ENCODE results near the gene ZNHIT1.
A peak's percentile ranks its signal among the peaks of the same experiment; 100 is the strongest.
"Not testable (repeated sequence)": the region's sequence is repeated elsewhere in the genome, so short reads cannot be mapped to it uniquely, and the experiment has no call there.

ZNHIT1 gene

DNA sequence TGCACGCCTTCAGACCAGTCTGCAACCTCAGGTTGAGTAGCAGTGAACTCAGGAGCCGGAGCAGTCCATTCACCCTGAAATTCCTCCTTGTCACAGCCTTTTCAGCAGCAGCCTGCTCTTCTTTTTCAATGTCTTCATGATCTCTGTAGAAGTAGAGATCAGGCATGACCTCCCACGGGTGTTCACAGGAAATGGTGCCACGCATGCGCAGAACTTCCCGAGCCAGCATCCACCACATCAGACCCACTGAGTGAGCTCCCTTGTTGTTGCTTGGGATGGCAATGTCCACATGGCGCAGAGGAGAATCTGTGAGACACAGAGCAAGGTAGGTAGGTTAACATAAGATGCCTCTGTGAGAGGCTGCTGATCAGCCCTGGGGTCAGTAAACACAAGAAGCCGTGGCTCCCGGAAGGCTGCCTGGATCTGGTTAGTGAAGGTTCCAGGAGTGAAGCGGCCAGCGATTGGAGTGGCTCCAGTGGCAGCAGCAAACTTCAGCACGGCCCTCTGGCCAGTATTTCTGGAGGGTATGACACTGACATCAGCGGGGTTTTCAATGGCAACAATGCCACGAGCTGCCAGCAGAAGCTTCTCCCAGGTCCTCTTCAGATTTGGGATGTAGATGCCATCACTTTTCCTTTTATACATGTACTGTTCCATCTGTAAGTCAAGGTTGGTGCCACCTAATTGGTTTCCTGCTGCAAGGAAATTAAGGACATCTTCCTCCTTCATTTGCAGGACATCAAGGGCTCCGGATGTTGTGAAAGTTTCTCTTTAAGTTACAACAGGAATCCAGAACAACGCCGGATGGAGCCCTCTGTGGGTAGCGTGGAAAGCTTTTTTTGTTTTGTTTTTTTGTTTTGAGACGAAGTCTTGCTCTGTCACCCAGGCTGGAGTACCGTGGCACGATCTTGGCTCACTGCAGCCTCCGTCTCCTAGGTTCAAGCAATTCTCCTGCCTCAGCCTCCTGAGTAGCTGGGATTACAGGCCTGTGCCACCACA lies 13.9 kb upstream of the ZNHIT1 start:
- Histone ChIP-seq H3K27me3 (ENCODE audit: control insufficient read depth in 5 of 5, insufficient read depth in 4 of 5, low read length in 5 of 5) (peaks cover 18 to 36% (median 29%) of the 10 kb centered on the region in 5 donors), H3K4me3 (ENCODE audit: low read depth in 1 of 5, low read length in 5 of 5) (peak overlapping the region in 1 of 5 donors; percentile 22), H3K36me3 (ENCODE audit: control insufficient read depth in 5 of 5, insufficient read depth in 5 of 5, low read length in 5 of 5) (peaks cover 0 to 30% (median 26%) of the 10 kb centered on the region in 5 donors), H3K4me1 (ENCODE audit: control insufficient read depth in 5 of 5, insufficient read depth in 5 of 5, low read length in 5 of 5) (peaks cover 0 to 20% (median 12%) of the 10 kb centered on the region in 5 donors)
- H3K9ac ChIP-seq (ENCODE audit: low read length in 5 of 5); H3K9me3 ChIP-seq (ENCODE audit: control insufficient read depth in 5 of 5, low read length in 5 of 5); H3K27ac ChIP-seq (ENCODE audit: low read depth, low read length): not testable (repeated sequence)

DNA sequence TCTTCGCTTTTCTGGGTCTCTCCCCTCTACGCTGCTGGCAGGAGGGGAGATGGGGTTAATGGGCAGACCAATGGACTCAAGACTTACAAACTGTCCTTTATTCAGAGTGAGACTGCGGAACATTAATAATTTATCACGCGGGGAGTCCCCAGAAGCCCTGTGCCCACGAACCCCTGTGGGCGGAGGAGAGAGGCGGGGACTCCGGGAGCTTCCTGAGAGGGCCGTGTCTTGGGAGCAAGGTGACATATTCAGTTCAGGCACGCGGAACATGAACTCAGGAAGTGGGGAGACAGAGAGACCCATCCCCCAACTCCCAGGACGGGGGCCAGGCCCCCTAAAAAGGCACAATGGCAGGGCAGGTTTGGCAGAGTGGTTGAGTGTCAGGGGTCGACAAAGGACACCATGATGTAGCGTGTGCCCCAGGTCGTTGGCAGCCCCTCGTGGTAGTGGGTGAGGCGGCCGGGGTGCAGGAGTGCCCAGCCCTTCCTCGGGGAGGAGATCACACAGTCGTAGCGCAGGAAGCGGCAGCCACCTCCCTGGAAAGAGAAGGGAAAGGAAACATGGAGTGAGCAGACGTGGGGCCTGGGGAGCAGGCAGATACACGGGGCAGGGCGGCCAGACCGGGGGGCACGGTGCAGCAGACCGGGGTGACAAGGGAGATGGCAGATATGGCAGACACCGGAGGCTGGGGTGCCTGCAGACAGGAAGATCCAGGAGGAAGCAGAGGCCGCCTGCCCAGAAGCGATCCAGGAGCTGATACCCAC lies 11.9 kb upstream of the ZNHIT1 start:
- H3K27me3 ChIP-seq (ENCODE audit: control insufficient read depth in 5 of 5, insufficient read depth in 4 of 5, low read length in 5 of 5) = peaks cover 9 to 24% (median 21%) of the 10 kb centered on the region in 5 donors
- H3K9me3 ChIP-seq (ENCODE audit: control insufficient read depth in 5 of 5, low read length in 5 of 5) = no peaks in the 10 kb centered on the region
- H3K9ac ChIP-seq (ENCODE audit: low read length in 5 of 5) = no peak overlapping the region
- peaks cover 0 to 20% (median 12%) of the 10 kb centered on the region in 5 donors for H3K4me1 ChIP-seq (ENCODE audit: control insufficient read depth in 5 of 5, insufficient read depth in 5 of 5, low read length in 5 of 5)
- H3K36me3 ChIP-seq (ENCODE audit: control insufficient read depth in 5 of 5, insufficient read depth in 5 of 5, low read length in 5 of 5) = peaks cover 0 to 50% (median 40%) of the 10 kb centered on the region in 5 donors
- no peak overlapping the region for H3K27ac ChIP-seq (ENCODE audit: low read depth, low read length)
- H3K4me3 ChIP-seq (ENCODE audit: low read depth in 1 of 5, low read length in 5 of 5) = no peak overlapping the region

DNA sequence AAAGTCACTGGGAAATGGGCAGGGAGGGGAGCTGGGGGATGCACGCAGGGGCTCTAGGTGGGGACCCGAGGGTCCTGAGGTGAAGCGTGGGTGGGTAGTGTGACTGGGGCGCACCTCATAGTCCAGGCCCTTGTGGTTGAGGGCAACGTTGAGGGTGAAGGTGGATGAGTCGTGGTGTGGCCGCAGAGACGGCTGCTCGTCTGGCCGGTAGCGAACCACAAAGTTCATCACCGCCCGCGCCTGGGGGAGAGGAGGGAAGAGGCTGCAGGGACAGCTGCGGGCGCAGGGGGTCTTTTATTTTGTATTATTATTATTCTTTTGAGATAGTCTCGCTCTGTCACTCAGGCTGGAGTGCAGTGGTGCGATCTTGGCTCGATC lies 11.3 kb upstream of the ZNHIT1 start:
- no peaks in the 10 kb centered on the region for H3K9me3 ChIP-seq (ENCODE audit: control insufficient read depth in 5 of 5, low read length in 5 of 5)
- H3K4me1 ChIP-seq (ENCODE audit: control insufficient read depth in 5 of 5, insufficient read depth in 5 of 5, low read length in 5 of 5) = peaks cover 0 to 18% (median 11%) of the 10 kb centered on the region in 5 donors
- H3K27me3 ChIP-seq (ENCODE audit: control insufficient read depth in 5 of 5, insufficient read depth in 4 of 5, low read length in 5 of 5) = peaks cover 8 to 20% (median 19%) of the 10 kb centered on the region in 5 donors
- peaks cover 0 to 56% (median 46%) of the 10 kb centered on the region in 5 donors for H3K36me3 ChIP-seq (ENCODE audit: control insufficient read depth in 5 of 5, insufficient read depth in 5 of 5, low read length in 5 of 5)
- no peak overlapping the region for H3K27ac ChIP-seq (ENCODE audit: low read depth, low read length)
- no peak overlapping the region for H3K9ac ChIP-seq (ENCODE audit: low read length in 5 of 5)
- H3K4me3 ChIP-seq (ENCODE audit: low read depth in 1 of 5, low read length in 5 of 5) = no peak overlapping the region

- H3K27me3 ChIP-seq (ENCODE audit: control insufficient read depth in 5 of 5, insufficient read depth in 4 of 5, low read length in 5 of 5) = peaks cover 3 to 12% (median 11%) of the 10 kb centered on the region in 5 donors
- H3K4me3 ChIP-seq (ENCODE audit: low read depth in 1 of 5, low read length in 5 of 5) = no peak overlapping the region
- H3K36me3 ChIP-seq (ENCODE audit: control insufficient read depth in 5 of 5, insufficient read depth in 5 of 5, low read length in 5 of 5) = peaks cover 0 to 64% (median 53%) of the 10 kb centered on the region in 5 donors
- H3K27ac ChIP-seq (ENCODE audit: low read depth, low read length) = no peak overlapping the region
- H3K4me1 ChIP-seq (ENCODE audit: control insufficient read depth in 5 of 5, insufficient read depth in 5 of 5, low read length in 5 of 5) = peaks cover 0 to 10% (median 4%) of the 10 kb centered on the region in 5 donors
- no peak overlapping the region for H3K9ac ChIP-seq (ENCODE audit: low read length in 5 of 5)
- no peaks in the 10 kb centered on the region for H3K9me3 ChIP-seq (ENCODE audit: control insufficient read depth in 5 of 5, low read length in 5 of 5)
Measured at GRCh38 chr7:101207459-101207858, 10.5 kb upstream of the ZNHIT1 start.

- peaks cover 0 to 2% (median 0%) of the 10 kb centered on the region in 5 donors for H3K27me3 ChIP-seq (ENCODE audit: control insufficient read depth in 5 of 5, insufficient read depth in 4 of 5, low read length in 5 of 5)
- H3K4me3 ChIP-seq (ENCODE audit: low read depth in 1 of 5, low read length in 5 of 5) = no peak overlapping the region
- no peak overlapping the region for H3K27ac ChIP-seq (ENCODE audit: low read depth, low read length)
- peaks cover 0 to 75% (median 57%) of the 10 kb centered on the region in 5 donors for H3K36me3 ChIP-seq (ENCODE audit: control insufficient read depth in 5 of 5, insufficient read depth in 5 of 5, low read length in 5 of 5)
- H3K4me1 ChIP-seq (ENCODE audit: control insufficient read depth in 5 of 5, insufficient read depth in 5 of 5, low read length in 5 of 5) = peaks cover 0 to 8% (median 0%) of the 10 kb centered on the region in 5 donors
- no peaks in the 10 kb centered on the region for H3K9me3 ChIP-seq (ENCODE audit: control insufficient read depth in 5 of 5, low read length in 5 of 5)
- no peak overlapping the region for H3K9ac ChIP-seq (ENCODE audit: low read length in 5 of 5)
Measured at GRCh38 chr7:101208794-101209193, 9.2 kb upstream of the ZNHIT1 start.

- H3K27ac ChIP-seq (ENCODE audit: low read depth, low read length) = no peak overlapping the region
- H3K36me3 ChIP-seq (ENCODE audit: control insufficient read depth in 5 of 5, insufficient read depth in 5 of 5, low read length in 5 of 5) = peaks cover 0 to 81% (median 63%) of the 10 kb centered on the region in 5 donors
- H3K9ac ChIP-seq (ENCODE audit: low read length in 5 of 5) = no peak overlapping the region
- H3K27me3 ChIP-seq (ENCODE audit: control insufficient read depth in 5 of 5, insufficient read depth in 4 of 5, low read length in 5 of 5) = no peaks in the 10 kb centered on the region
- no peak overlapping the region for H3K4me3 ChIP-seq (ENCODE audit: low read depth in 1 of 5, low read length in 5 of 5)
- no peaks in the 10 kb centered on the region for H3K9me3 ChIP-seq (ENCODE audit: control insufficient read depth in 5 of 5, low read length in 5 of 5)
- peaks cover 0 to 5% (median 0%) of the 10 kb centered on the region in 5 donors for H3K4me1 ChIP-seq (ENCODE audit: control insufficient read depth in 5 of 5, insufficient read depth in 5 of 5, low read length in 5 of 5)
Measured at GRCh38 chr7:101210143-101210542, 7.8 kb upstream of the ZNHIT1 start.

DNA sequence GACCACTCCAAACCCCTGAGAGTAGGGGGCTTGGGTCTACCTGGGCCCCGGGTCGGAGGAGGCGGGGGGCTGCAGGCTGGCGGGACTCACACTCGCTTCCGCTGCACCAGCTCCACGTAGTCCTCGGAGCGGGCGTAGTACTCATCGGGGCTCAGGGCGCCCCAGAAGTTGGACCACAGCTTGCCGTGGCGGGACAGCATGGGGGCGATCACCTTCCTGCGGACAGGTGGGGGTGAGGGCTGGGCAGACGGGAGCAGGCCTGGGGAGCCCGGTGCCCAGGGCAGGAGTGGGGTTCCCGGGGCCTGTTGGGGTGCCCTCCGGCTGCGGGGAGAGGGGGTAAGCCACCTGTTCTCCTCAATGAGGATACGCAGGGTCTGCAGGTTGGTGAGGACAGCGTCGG lies 6.5 kb upstream of the ZNHIT1 start:
- Histone ChIP-seq H3K4me3 (ENCODE audit: low read depth in 1 of 5, low read length in 5 of 5) (no peak overlapping the region), H3K27ac (ENCODE audit: low read depth, low read length) (no peak overlapping the region), H3K4me1 (ENCODE audit: control insufficient read depth in 5 of 5, insufficient read depth in 5 of 5, low read length in 5 of 5) (peaks cover 1 to 12% (median 10%) of the 10 kb centered on the region in 5 donors), H3K9me3 (ENCODE audit: control insufficient read depth in 5 of 5, low read length in 5 of 5) (no peaks in the 10 kb centered on the region), H3K9ac (ENCODE audit: low read length in 5 of 5) (no peak overlapping the region), H3K27me3 (ENCODE audit: control insufficient read depth in 5 of 5, insufficient read depth in 4 of 5, low read length in 5 of 5) (no peaks in the 10 kb centered on the region), H3K36me3 (ENCODE audit: control insufficient read depth in 5 of 5, insufficient read depth in 5 of 5, low read length in 5 of 5) (peaks cover 0 to 80% (median 59%) of the 10 kb centered on the region in 5 donors)

GRCh38 chr7:101212014-101212413 lies 6.0 kb upstream of the ZNHIT1 start:
- H3K4me1 ChIP-seq (ENCODE audit: control insufficient read depth in 5 of 5, insufficient read depth in 5 of 5, low read length in 5 of 5) = peaks cover 1 to 17% (median 15%) of the 10 kb centered on the region in 5 donors
- no peak overlapping the region for H3K27ac ChIP-seq (ENCODE audit: low read depth, low read length)
- peaks cover 0 to 77% (median 57%) of the 10 kb centered on the region in 5 donors for H3K36me3 ChIP-seq (ENCODE audit: control insufficient read depth in 5 of 5, insufficient read depth in 5 of 5, low read length in 5 of 5)
- H3K27me3 ChIP-seq (ENCODE audit: control insufficient read depth in 5 of 5, insufficient read depth in 4 of 5, low read length in 5 of 5) = no peaks in the 10 kb centered on the region
- H3K9ac ChIP-seq (ENCODE audit: low read length in 5 of 5) = no peak overlapping the region
- no peak overlapping the region for H3K4me3 ChIP-seq (ENCODE audit: low read depth in 1 of 5, low read length in 5 of 5)
- no peaks in the 10 kb centered on the region for H3K9me3 ChIP-seq (ENCODE audit: control insufficient read depth in 5 of 5, low read length in 5 of 5)

- Histone ChIP-seq H3K27ac (ENCODE audit: low read depth, low read length) (peak overlapping the region; percentile 96), H3K4me1 (ENCODE audit: control insufficient read depth in 5 of 5, insufficient read depth in 5 of 5, low read length in 5 of 5) (peaks cover 6 to 47% (median 41%) of the 10 kb centered on the region in 5 donors), H3K9me3 (ENCODE audit: control insufficient read depth in 5 of 5, low read length in 5 of 5) (no peaks in the 10 kb centered on the region), H3K9ac (ENCODE audit: low read length in 5 of 5) (peak overlapping the region; percentile 56 to 94 (median 77)), H3K27me3 (ENCODE audit: control insufficient read depth in 5 of 5, insufficient read depth in 4 of 5, low read length in 5 of 5) (no peaks in the 10 kb centered on the region), H3K36me3 (ENCODE audit: control insufficient read depth in 5 of 5, insufficient read depth in 5 of 5, low read length in 5 of 5) (peaks cover 0 to 37% (median 24%) of the 10 kb centered on the region in 5 donors), H3K4me3 (ENCODE audit: low read depth in 1 of 5, low read length in 5 of 5) (peak overlapping the region; percentile 76 to 94 (median 84))
Measured at GRCh38 chr7:101216001-101216859, 1.7 kb upstream of the ZNHIT1 start.

Data from subcutaneous abdominal adipose tissue (tissue), 5 donors.